T-helper 2 cell treated with Interferon-gamma antibody and Interleukin-4, amounts not matched to agents 100 ng/mL and 5 ng/mL, for 36 hours (primary cell): ENCODE measurements around the gene CASP9. TPM values are rescaled to one million over a fixed set of nuclear protein-coding genes. Genes with fewer than 3 reads are reported as not detected.
"Not testable (repeated sequence)": the region's sequence is repeated elsewhere in the genome, so short reads cannot be mapped to it uniquely, and the experiment has no call there.

Experiments used
- intact Hi-C: fragments of 100-400 bp; cut with micrococcal nuclease; formaldehyde crosslinking; loops from one replicate; pipeline ENCODE4 v1.15.1; 2023
- total RNA-seq: library from RNA; stranded (reverse); gene quantifications from 2 replicates; pipeline ENCODE4 v1.2.3, GENCODE V29; 2022

The CASP9 gene
- total RNA-seq, 1 donor from 2014 or later = 18.3 TPM

DNA sequence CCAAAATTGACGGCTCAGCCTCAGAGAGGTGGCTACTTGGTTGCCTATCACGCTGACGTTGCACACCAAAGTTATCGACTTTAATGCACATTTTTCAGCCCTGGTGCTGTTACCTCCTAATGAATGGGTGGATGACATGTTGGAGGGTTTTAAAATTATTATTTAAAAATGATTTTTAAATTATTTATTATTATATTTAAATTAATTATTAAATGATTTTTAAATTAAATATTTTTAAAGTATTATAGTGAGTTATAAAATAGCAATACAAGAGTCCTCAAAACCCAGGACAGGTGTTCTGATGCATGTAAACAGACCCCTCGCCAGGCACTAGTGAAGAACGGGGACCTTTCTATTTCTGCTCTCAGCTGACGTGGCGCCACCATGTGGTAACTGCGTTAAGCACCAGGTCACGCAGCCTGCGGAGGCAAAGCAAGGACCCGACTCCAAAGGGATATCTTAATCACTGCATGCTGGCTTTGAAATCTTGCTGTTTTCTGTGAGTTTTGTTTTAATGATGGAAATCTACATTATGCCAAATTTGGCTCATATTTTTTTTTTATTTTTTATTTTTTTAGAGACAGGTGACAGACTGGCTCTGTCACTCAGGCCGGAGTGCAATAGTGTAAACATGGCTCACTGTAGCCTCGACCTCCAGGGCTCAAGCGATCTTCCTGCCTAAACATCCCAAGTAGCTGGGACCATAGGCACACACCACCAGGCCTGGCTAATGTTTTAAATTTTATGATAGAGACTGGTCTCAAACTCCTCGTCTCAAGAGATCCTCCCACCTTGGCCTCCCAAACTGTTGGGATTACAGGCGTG, 22.6 kb downstream of the CASP9 start:
- intact Hi-C loops = loop anchor here (10.0 kb wide), 1 partner anchor 177 kb away; no protein-coding TSS in a partner anchor

GRCh38 chr1:15500184-15501178, 23.5 kb downstream of the CASP9 start:
- intact Hi-C loops = loop anchor here (10.0 kb wide), 1 partner anchor 176 kb away; no protein-coding TSS in a partner anchor

- intact Hi-C loops = no loop called here
Measured at GRCh38 chr1:15493869-15494390, 30.1 kb downstream of the CASP9 start.

- intact Hi-C loops = no loop called here
Measured at GRCh38 chr1:15492596-15492995, 31.4 kb downstream of the CASP9 start.

DNA sequence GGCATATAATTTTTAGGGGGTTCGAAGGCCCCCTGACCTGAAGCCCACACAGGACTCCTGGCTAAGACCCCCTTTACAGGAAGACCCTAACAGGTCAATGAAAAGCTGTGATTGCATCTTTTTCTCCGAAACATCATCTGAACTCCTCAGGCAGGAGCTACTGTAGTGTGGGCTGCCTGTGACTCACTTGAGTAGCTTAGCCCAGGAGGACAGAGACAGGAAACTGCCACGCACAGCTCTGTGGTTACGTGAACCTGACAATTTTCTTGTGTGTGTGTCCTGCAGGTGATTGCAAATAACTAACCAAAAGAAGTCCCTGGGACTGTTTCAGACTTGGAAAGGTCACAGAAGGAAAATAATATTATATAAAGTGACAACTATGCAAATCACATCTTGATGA, 33.0 kb downstream of the CASP9 start:
- intact Hi-C loops = not testable (repeated sequence)

DNA sequence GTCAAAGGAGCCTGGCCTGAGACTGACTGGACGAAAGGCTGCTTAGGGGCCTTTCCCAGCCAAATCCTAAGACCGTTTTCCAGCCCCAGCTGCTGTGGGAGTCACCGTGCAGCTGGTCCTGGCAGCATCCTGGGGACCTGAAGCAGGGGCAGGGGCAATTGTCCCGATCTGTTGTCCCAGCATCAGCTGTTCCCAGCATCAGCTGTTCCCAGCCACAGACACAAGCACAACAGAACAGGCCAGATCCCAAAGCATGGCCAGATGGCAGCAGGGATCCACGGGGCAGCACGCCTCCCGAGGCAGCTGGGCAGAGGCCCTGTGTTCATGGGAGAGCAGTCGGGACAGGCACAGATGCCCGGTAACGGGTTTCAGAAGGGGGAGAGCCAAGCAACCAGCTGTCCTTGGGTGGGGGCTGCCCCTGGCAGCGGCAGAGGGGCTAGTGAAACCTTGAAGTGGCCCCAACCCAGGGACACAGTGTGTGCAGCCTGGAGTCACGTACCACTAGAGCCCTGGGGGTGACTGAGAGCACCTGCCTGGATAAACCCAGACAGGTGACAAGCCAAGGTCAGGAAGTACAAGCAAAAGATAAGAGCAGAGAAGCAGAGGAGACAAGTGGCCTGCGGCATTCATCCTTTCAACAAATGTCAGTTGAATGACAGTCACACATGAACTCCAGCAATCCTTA, 34.8 kb downstream of the CASP9 start:
- intact Hi-C loops = no loop called here

- intact Hi-C loops = no loop called here
Measured at GRCh38 chr1:15488371-15488770, 35.6 kb downstream of the CASP9 start.

DNA sequence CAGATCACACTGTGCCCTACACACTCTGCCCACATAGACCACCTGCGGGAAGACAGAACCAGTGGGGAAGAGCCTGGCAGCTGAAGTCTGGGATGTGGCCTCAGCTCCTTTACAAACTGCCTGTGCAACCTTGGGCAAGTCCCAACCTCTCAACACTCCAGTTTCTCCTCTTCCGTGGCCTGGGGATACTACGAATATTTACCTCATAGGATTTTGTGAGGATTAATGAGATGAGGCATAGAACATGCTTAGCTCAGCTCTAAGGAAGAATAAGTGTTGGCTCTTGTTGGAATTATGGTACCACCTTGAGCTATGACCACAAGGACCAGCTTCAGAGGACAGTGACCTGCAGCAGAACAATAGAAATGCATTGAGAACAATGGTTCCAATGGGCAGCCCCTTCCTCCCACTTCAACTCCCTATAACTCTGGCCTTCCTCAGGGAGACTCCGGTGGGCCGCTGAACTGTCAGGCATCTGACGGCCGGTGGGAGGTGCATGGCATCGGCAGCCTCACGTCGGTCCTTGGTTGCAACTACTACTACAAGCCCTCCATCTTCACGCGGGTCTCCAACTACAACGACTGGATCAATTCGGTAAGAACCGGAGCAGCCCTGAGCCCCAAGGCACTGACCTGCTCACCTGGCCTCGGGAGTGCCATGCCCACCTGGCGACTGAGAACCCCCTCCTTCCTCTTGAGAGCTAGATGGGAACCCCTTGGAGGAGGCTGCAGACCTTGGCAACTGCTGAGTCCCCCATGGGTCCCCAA, 37.0 kb downstream of the CASP9 start:
- intact Hi-C loops = not testable (repeated sequence)

GRCh38 chr1:15485636-15486035, 38.4 kb downstream of the CASP9 start:
- intact Hi-C loops = no loop called here

DNA sequence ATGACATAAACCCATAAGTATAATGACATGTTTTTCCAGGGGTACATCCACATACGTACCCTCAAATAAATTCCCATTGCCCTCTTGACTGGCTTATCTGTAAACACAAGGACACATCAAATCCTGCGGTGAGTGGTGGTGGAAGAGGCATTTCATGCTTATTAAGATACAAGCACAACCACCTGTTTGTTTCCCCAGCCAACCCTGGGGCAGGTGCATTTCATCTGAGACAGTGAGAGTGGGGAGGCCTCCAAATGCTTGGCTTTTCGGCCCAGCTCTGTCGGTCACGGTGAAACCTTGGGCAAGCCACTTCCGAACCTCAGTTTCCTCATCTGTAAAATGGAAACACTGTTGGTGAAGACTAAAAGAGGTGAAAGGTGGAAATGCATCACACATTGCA, 39.6 kb downstream of the CASP9 start:
- intact Hi-C loops = not testable (repeated sequence)

DNA sequence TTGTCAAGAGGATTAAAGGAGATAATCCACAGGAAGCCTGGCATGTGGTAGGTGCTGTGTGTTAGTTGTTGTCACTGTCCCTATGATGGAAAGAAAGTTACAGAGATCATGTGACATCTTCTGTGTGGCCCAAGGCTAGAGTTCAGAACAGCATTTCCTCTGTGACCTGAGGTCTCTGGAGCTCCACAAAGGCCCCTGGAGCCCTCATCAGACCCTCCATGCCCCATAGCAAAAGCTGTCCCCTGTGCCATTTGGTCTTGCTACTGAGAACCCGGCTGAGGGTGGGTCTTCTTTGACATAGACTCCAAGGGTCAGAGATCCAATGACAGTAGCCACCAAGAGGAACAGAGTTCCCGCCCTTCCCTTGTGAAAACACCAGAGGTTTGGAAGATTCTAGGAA, 40.0 kb downstream of the CASP9 start:
- intact Hi-C loops = no loop called here

GRCh38 chr1:15482983-15483543, 41.0 kb downstream of the CASP9 start:
- intact Hi-C loops = not testable (repeated sequence)

DNA sequence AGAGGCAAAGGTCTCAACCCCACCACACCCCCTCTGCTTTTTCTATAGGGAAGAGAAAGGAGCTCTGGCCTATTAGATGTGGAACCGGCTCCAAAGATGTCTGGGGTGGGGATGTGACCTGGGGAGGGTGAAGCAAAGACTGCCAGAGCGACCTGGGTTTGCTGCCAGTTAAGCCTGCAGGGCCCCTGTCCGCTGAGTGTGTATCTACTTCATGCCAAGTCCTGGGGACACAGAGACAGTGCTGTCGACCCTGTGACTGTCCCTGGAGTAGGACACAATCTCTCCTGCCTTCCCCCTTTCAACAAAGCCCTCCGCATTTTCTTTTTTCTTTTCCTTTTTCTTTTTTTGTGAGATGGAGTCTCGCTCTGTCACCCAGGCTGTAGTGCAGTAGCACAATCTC, 41.6 kb downstream of the CASP9 start:
- intact Hi-C loops = not testable (repeated sequence)

GRCh38 chr1:15479654-15480347, 44.2 kb downstream of the CASP9 start:
- intact Hi-C loops = no loop called here

- intact Hi-C loops = no loop called here
Measured at GRCh38 chr1:15477646-15478212, 46.3 kb downstream of the CASP9 start.

DNA sequence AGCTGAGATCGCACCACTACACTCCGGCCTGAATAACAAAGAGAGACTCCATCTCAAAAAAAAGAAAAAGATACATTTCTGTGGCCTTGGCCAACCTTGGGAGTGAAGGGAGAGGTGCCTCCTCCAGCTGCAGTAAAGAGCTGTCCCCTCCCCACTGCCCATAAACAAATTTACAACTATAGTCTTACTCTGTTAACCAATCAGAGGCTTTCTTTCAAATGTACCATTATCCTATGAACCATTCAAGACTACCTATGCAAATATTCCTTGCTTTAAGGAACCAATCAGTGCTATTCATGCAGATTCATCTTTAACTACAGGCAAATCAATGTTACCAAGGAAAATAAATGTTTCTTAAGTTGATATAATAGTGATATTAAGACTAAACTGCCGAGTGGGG, 47.1 kb downstream of the CASP9 start:
- intact Hi-C loops = no loop called here

DNA sequence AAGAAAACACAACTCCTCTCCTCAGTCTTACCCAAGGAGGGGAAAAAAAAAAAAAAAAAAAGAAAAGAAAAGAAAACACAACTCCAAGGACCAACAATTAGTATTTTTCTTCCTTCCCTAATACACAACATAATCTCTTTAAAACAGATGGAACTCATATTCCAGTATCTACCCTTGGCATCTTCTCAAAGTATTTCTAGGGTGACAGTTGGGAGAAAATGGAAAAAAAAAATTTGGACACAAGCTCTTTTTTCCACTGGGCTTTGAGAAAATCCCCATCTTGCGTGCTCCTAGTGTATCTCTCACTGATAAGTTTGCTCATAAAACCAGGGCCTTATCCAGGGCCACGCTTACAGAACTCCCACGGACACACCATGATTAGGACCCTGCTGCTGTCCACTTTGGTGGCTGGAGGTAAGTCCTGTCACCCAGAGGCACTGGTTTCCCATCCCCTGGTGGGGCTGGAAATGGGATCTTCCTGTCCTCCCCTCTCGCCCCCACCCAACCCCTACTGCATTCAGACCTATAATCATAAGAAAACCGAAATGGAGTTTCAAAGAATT, 48.2 kb downstream of the CASP9 start, which contains the start of gene CELA2B:
Gene CELA2B (plus strand): TSS at position 353 of the 563 bp plus-strand sequence. CDS start 22 bp downstream, at position 375.
- intact Hi-C loops = no loop called here

GRCh38 chr1:15472587-15472986, 51.4 kb downstream of the CASP9 start:
- intact Hi-C loops = no loop called here

DNA sequence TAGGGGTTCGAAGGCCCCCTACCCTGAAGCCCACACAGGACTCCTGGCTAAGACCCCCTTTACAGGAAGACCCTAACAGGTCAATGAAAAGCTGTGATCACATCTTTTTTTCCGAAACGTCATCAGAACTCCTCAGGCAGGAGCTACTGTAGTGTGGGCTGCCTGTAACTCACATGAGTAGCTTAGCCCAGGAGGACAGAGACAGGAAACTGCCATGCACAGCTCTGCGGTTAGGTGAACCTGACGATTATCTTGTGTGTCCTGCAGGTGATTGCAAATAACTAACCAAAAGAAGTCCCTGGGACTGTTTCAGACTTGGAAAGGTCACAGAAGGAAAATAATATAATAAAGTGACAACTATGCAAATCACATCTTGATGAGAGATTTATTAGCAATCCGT, 52.3 kb downstream of the CASP9 start:
- intact Hi-C loops = not testable (repeated sequence)
